Measurements from ENCODE around the gene ZNF148.

Gene ZNF148

GRCh38 chr3:125332504-125332903 is 42.6 kb downstream of the ZNF148 start:
- no peak for DNase-seq (ENCODE audit: low spot score)

- DNase-seq (ENCODE audit: low spot score), result no peak
These were observed 43.9 kb downstream of the ZNF148 start for GRCh38 chr3:125331243-125331642.

GRCh38 chr3:125326957-125327356 is 48.2 kb downstream of the ZNF148 start:
- no peak for DNase-seq (ENCODE audit: low spot score)

GRCh38 chr3:125325746-125326145 is 49.4 kb downstream of the ZNF148 start:
- no peak for DNase-seq (ENCODE audit: low spot score)

- no peak for DNase-seq (ENCODE audit: low spot score)
These were observed 50.8 kb downstream of the ZNF148 start for GRCh38 chr3:125324341-125324740.

GRCh38 chr3:125322917-125323316 is 52.2 kb downstream of the ZNF148 start:
- DNase-seq (ENCODE audit: low spot score), result no peak

- no peak for DNase-seq (ENCODE audit: low spot score)
These were observed 53.0 kb downstream of the ZNF148 start for GRCh38 chr3:125322166-125322565.

GRCh38 chr3:125319765-125320164 is 55.4 kb downstream of the ZNF148 start:
- DNase-seq (ENCODE audit: low spot score), result no peak

GRCh38 chr3:125318871-125319270 is 56.3 kb downstream of the ZNF148 start:
- DNase-seq (ENCODE audit: low spot score), result no peak

GRCh38 chr3:125318167-125318865 is 56.8 kb downstream of the ZNF148 start:
- no peak for DNase-seq (ENCODE audit: low spot score)

GRCh38 chr3:125317761-125318160 is 57.4 kb downstream of the ZNF148 start:
- DNase-seq (ENCODE audit: low spot score), result no peak

GRCh38 chr3:125316949-125317348 is 58.2 kb downstream of the ZNF148 start:
- no peak for DNase-seq (ENCODE audit: low spot score)

GRCh38 chr3:125316246-125316645 is 58.9 kb downstream of the ZNF148 start:
- no peak for DNase-seq (ENCODE audit: low spot score)

- no peak for DNase-seq (ENCODE audit: low spot score)
These were observed 62.0 kb downstream of the ZNF148 start for GRCh38 chr3:125313060-125313635.

GRCh38 chr3:125310623-125311081 is 64.5 kb downstream of the ZNF148 start:
- no peak for DNase-seq (ENCODE audit: low spot score)

GRCh38 chr3:125309476-125309875 is 65.6 kb downstream of the ZNF148 start:
- no peak for DNase-seq (ENCODE audit: low spot score)

GRCh38 chr3:125306620-125307019 is 68.5 kb downstream of the ZNF148 start:
- DNase-seq (ENCODE audit: low spot score), result no peak

GRCh38 chr3:125302932-125303331 is 72.2 kb downstream of the ZNF148 start:
- DNase-seq (ENCODE audit: low spot score), result peak; percentile 8

- peak; percentile 21 for DNase-seq (ENCODE audit: low spot score)
These were observed 74.7 kb downstream of the ZNF148 start for GRCh38 chr3:125300416-125300815.

- no peak for DNase-seq (ENCODE audit: low spot score)
These were observed 80.7 kb downstream of the ZNF148 start for GRCh38 chr3:125294411-125294810.

GRCh38 chr3:125292015-125292414 is 83.1 kb downstream of the ZNF148 start:
- DNase-seq (ENCODE audit: low spot score), result no peak

- no peak for DNase-seq (ENCODE audit: low spot score)
These were observed 85.6 kb downstream of the ZNF148 start for GRCh38 chr3:125289429-125289981.

- DNase-seq (ENCODE audit: low spot score), result no peak
These were observed 87.9 kb downstream of the ZNF148 start for GRCh38 chr3:125287248-125287647.

- no peak for DNase-seq (ENCODE audit: low spot score)
These were observed 93.7 kb downstream of the ZNF148 start for GRCh38 chr3:125281381-125281780.
